H1 (cell line): Measurements from ENCODE around the gene USP12. TPM values are rescaled to one million over a fixed set of nuclear protein-coding genes. Genes with fewer than 3 reads are reported as not detected.

Experiments used
- polyA plus RNA-seq, 7 experiments: library from polyadenylated mRNA; depleted of rRNA in 3 of 7; stranded (reverse) in 5 of 7; unstranded in 2 of 7; fragments of >200 nt in 5 of 7; fragments of 200-250 nt in 2 of 7; gene quantifications; 1 replicate in 5 of 7; 2 replicates in 1 of 7; 4 replicates in 1 of 7; pipeline versions ENCODE4 v1.2.1 to v1.2.3, GENCODE V29; 2011 to 2013; ENCODE audit warnings: missing spikeins in 2 of 7, mixed read lengths in 2 of 7
- total RNA-seq: library from RNA; stranded (reverse); fragmentation: NEBNext Ultra II Directional; extraction: Animal tissue kit (Norgen Biotek cat#: 25700); gene quantifications from 2 replicates; pipeline ENCODE4 v1.2.1, GENCODE V29; 2021
- TF ChIP-seq, protein P1 (sequence below): fragments of 300-600 bp; sonication (generic); IDR thresholded peaks from 2 replicates; pipeline ENCODE4 v1.7.1; 2012; ENCODE audit warnings: low read length, moderate library complexity, mild to moderate bottlenecking, inconsistent platforms; ENCODE audit not compliant: insufficient replicate concordance

The USP12 gene
- total and polyA plus RNA-seq, 2 of the 8 experiments (the other 6 are each of a cell fraction or from before 2014, with no cell fraction given), result 4.0 to 30.0 TPM

- TF ChIP-seq, protein P1, sequence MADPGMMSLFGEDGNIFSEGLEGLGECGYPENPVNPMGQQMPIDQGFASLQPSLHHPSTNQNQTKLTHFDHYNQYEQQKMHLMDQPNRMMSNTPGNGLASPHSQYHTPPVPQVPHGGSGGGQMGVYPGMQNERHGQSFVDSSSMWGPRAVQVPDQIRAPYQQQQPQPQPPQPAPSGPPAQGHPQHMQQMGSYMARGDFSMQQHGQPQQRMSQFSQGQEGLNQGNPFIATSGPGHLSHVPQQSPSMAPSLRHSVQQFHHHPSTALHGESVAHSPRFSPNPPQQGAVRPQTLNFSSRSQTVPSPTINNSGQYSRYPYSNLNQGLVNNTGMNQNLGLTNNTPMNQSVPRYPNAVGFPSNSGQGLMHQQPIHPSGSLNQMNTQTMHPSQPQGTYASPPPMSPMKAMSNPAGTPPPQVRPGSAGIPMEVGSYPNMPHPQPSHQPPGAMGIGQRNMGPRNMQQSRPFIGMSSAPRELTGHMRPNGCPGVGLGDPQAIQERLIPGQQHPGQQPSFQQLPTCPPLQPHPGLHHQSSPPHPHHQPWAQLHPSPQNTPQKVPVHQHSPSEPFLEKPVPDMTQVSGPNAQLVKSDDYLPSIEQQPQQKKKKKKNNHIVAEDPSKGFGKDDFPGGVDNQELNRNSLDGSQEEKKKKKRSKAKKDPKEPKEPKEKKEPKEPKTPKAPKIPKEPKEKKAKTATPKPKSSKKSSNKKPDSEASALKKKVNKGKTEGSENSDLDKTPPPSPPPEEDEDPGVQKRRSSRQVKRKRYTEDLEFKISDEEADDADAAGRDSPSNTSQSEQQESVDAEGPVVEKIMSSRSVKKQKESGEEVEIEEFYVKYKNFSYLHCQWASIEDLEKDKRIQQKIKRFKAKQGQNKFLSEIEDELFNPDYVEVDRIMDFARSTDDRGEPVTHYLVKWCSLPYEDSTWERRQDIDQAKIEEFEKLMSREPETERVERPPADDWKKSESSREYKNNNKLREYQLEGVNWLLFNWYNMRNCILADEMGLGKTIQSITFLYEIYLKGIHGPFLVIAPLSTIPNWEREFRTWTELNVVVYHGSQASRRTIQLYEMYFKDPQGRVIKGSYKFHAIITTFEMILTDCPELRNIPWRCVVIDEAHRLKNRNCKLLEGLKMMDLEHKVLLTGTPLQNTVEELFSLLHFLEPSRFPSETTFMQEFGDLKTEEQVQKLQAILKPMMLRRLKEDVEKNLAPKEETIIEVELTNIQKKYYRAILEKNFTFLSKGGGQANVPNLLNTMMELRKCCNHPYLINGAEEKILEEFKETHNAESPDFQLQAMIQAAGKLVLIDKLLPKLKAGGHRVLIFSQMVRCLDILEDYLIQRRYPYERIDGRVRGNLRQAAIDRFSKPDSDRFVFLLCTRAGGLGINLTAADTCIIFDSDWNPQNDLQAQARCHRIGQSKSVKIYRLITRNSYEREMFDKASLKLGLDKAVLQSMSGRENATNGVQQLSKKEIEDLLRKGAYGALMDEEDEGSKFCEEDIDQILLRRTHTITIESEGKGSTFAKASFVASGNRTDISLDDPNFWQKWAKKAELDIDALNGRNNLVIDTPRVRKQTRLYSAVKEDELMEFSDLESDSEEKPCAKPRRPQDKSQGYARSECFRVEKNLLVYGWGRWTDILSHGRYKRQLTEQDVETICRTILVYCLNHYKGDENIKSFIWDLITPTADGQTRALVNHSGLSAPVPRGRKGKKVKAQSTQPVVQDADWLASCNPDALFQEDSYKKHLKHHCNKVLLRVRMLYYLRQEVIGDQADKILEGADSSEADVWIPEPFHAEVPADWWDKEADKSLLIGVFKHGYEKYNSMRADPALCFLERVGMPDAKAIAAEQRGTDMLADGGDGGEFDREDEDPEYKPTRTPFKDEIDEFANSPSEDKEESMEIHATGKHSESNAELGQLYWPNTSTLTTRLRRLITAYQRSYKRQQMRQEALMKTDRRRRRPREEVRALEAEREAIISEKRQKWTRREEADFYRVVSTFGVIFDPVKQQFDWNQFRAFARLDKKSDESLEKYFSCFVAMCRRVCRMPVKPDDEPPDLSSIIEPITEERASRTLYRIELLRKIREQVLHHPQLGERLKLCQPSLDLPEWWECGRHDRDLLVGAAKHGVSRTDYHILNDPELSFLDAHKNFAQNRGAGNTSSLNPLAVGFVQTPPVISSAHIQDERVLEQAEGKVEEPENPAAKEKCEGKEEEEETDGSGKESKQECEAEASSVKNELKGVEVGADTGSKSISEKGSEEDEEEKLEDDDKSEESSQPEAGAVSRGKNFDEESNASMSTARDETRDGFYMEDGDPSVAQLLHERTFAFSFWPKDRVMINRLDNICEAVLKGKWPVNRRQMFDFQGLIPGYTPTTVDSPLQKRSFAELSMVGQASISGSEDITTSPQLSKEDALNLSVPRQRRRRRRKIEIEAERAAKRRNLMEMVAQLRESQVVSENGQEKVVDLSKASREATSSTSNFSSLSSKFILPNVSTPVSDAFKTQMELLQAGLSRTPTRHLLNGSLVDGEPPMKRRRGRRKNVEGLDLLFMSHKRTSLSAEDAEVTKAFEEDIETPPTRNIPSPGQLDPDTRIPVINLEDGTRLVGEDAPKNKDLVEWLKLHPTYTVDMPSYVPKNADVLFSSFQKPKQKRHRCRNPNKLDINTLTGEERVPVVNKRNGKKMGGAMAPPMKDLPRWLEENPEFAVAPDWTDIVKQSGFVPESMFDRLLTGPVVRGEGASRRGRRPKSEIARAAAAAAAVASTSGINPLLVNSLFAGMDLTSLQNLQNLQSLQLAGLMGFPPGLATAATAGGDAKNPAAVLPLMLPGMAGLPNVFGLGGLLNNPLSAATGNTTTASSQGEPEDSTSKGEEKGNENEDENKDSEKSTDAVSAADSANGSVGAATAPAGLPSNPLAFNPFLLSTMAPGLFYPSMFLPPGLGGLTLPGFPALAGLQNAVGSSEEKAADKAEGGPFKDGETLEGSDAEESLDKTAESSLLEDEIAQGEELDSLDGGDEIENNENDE, result no peak
Measured at GRCh38 chr13:27194209-27194608, 22.6 kb upstream of the USP12 start (continued).
